Loucy (cell line): ENCODE measurements around the gene TRAFD1.

Experiments
- H2AFZ ChIP-seq: fragments of 200-600 bp; sonication (generic); 2 replicates; pipeline ENCODE4 v1.6.0; 2016; ENCODE audit warnings: antibody characterized with exemption, mild to moderate bottlenecking, low read length, moderate library complexity
- H3F3A ChIP-seq: fragments of 200-600 bp; 2 replicates; pipeline ENCODE4 v1.6.0; 2016; ENCODE audit warnings: antibody characterized with exemption, low read depth, mild to moderate bottlenecking
- H3K27me3 ChIP-seq: fragments of 200-600 bp; sonication (generic); 2 replicates; pipeline ENCODE4 v1.6.1; 2014; ENCODE audit warnings: low read length, mild to moderate bottlenecking; ENCODE audit not compliant: insufficient read depth, poor library complexity, severe bottlenecking
- H3K36me3 ChIP-seq: fragments of 200-600 bp; sonication (generic); 2 replicates; pipeline ENCODE4 v1.6.1; 2016; ENCODE audit warnings: low read length; ENCODE audit not compliant: insufficient read depth
- H3K4me1 ChIP-seq: fragments of 200-600 bp; sonication (generic); 2 replicates; pipeline ENCODE4 v1.5.1; 2014; ENCODE audit warnings: low read length, mild to moderate bottlenecking; ENCODE audit not compliant: insufficient read depth, poor library complexity, severe bottlenecking
- H3K4me2 ChIP-seq: fragments of 200-600 bp; sonication (generic); 2 replicates; pipeline ENCODE4 v1.6.0; 2014; ENCODE audit warnings: antibody characterized with exemption, low read length, low read depth, mild to moderate bottlenecking; ENCODE audit not compliant: poor library complexity, severe bottlenecking
- H3K4me3 ChIP-seq: fragments of 200-600 bp; sonication (generic); 2 replicates; pipeline ENCODE4 v1.5.1; 2014; ENCODE audit warnings: low read length, mild to moderate bottlenecking, mixed read lengths; ENCODE audit not compliant: poor library complexity, severe bottlenecking
- H3K79me2 ChIP-seq: fragments of 200-600 bp; sonication (generic); 2 replicates; pipeline ENCODE4 v1.6.1; 2014; ENCODE audit warnings: low read length; ENCODE audit not compliant: insufficient read depth
- H3K9ac ChIP-seq: fragments of 200-600 bp; sonication (generic); 2 replicates; pipeline ENCODE4 v1.6.0; 2014; ENCODE audit warnings: mild to moderate bottlenecking, low read depth, low read length, moderate library complexity; ENCODE audit not compliant: poor library complexity, severe bottlenecking
- H3K9me2 ChIP-seq: fragments of 200-600 bp; sonication (generic); replicated peaks from 2 replicates; pipeline ENCODE4 v1.6.1; 2016; ENCODE audit warnings: low read depth, low read length, mixed read lengths
- H3K9me3 ChIP-seq: fragments of 200-600 bp; sonication (generic); 2 replicates; pipeline ENCODE4 v1.6.1; 2014; ENCODE audit warnings: mild to moderate bottlenecking, antibody characterized with exemption, low read length, low read depth; ENCODE audit not compliant: insufficient read depth
- H4K20me1 ChIP-seq: fragments of 200-600 bp; sonication (generic); 2 replicates; pipeline ENCODE4 v1.6.0; 2014; ENCODE audit warnings: antibody characterized with exemption, low read length, mild to moderate bottlenecking; ENCODE audit not compliant: insufficient read depth, poor library complexity, severe bottlenecking
- CTCF ChIP-seq: fragments of 200-600 bp; sonication (generic); conservative IDR thresholded peaks from 2 replicates; pipeline ENCODE4 v1.5.1; 2014; ENCODE audit warnings: mild to moderate bottlenecking, antibody characterized with exemption, low read length
- EZH2phosphoT487 ChIP-seq: fragments of 200-600 bp; IDR thresholded peaks from 2 replicates; pipeline ENCODE4 v1.6.1; 2018; ENCODE audit warnings: antibody characterized with exemption, mild to moderate bottlenecking, moderate library complexity, borderline replicate concordance

Gene TRAFD1

GRCh38 chr12:112148031-112148513 lies 22.7 kb downstream of the TRAFD1 start:
- H3K36me3 ChIP-seq, result peaks cover 25% of the 10 kb centered on the region; the same call in 1 of the 2 replicates
- no peaks in the 10 kb centered on the region for H3K27me3 ChIP-seq
- no peak overlapping the region for H3K4me3 ChIP-seq
- H4K20me1 ChIP-seq, result no peaks in the 10 kb centered on the region
- no peaks in the 10 kb centered on the region for H3K9me2 ChIP-seq
- H3K9me3 ChIP-seq, result no peaks in the 10 kb centered on the region
- H3K79me2 ChIP-seq, result no peaks in the 10 kb centered on the region
- H3F3A ChIP-seq, result no peaks in the 10 kb centered on the region
- H3K9ac ChIP-seq, result no peak overlapping the region
- H2AFZ ChIP-seq, result no peak overlapping the region
- H3K4me2 ChIP-seq, result no peak overlapping the region
- TF ChIP-seq CTCF (no peak), EZH2phosphoT487 (no peak)
- no peaks in the 10 kb centered on the region for H3K4me1 ChIP-seq

- Histone ChIP-seq H3K9me2 (no peaks in the 10 kb centered on the region), H2AFZ (no peak overlapping the region), H3K27me3 (no peaks in the 10 kb centered on the region)
Observed at GRCh38 chr12:112149596-112149995, 24.2 kb downstream of the TRAFD1 start.

GRCh38 chr12:112151766-112152541 lies 26.6 kb downstream of the TRAFD1 start:
- Histone ChIP-seq H3K27me3 (no peaks in the 10 kb centered on the region), H3K4me3 (no peak overlapping the region), H2AFZ (no peak overlapping the region), H3K79me2 (no peaks in the 10 kb centered on the region), H3K9me2 (no peaks in the 10 kb centered on the region), H3K9me3 (no peaks in the 10 kb centered on the region), H3F3A (no peaks in the 10 kb centered on the region), H3K4me2 (no peak overlapping the region), H3K4me1 (no peaks in the 10 kb centered on the region), H3K9ac (no peak overlapping the region), H3K36me3 (peaks cover 21% of the 10 kb centered on the region; the same call in 1 of the 2 replicates), H4K20me1 (no peaks in the 10 kb centered on the region)
- TF ChIP-seq EZH2phosphoT487 (no peak), CTCF (no peak)

More at GRCh38 chr12:112149596-112149995, 24.2 kb downstream of the TRAFD1 start:
- no peaks in the 10 kb centered on the region for H3K9me3 ChIP-seq
- TF ChIP-seq EZH2phosphoT487 (no peak), CTCF (no peak)
- H4K20me1 ChIP-seq, result no peaks in the 10 kb centered on the region
- H3K4me2 ChIP-seq, result no peak overlapping the region
- peaks cover 21% of the 10 kb centered on the region; the same call in 1 of the 2 replicates for H3K36me3 ChIP-seq
- H3K9ac ChIP-seq, result no peak overlapping the region
- no peaks in the 10 kb centered on the region for H3K79me2 ChIP-seq
- no peaks in the 10 kb centered on the region for H3F3A ChIP-seq
- no peaks in the 10 kb centered on the region for H3K4me1 ChIP-seq
- H3K4me3 ChIP-seq, result no peak overlapping the region
